H1 (cell line): ENCODE results near the gene ADCY2. TPM values are rescaled to one million over a fixed set of nuclear protein-coding genes. Genes with fewer than 3 reads are reported as not detected.

Experiments
- SIN3A ChIP-seq, 2 experiments: IDR thresholded peaks in 1 of 2; conservative IDR thresholded peaks in 1 of 2; 2 replicates each; pipeline ENCODE4 v1.6.1; 2011 to 2012; ENCODE audit warnings: low read length in 2 of 2, improper control_type of control experiment in 1 of 2, low read depth in 1 of 2, mild to moderate bottlenecking in 1 of 2
- TAF1 ChIP-seq: IDR thresholded peaks from 2 replicates; pipeline ENCODE4 v1.6.1; 2011; ENCODE audit warnings: mild to moderate bottlenecking, low read depth, low read length
- polyA plus RNA-seq, 7 experiments: library from polyadenylated mRNA; depleted of rRNA in 3 of 7; stranded (reverse) in 5 of 7; unstranded in 2 of 7; fragments of >200 nt in 5 of 7; fragments of 200-250 nt in 2 of 7; gene quantifications; 1 replicate in 5 of 7; 2 replicates in 1 of 7; 4 replicates in 1 of 7; pipeline versions ENCODE4 v1.2.1 to v1.2.3, GENCODE V29; 2011 to 2013; ENCODE audit warnings: missing spikeins in 2 of 7, mixed read lengths in 2 of 7
- total RNA-seq: library from RNA; stranded (reverse); fragmentation: NEBNext Ultra II Directional; extraction: Animal tissue kit (Norgen Biotek cat#: 25700); gene quantifications from 2 replicates; pipeline ENCODE4 v1.2.1, GENCODE V29; 2021
- TF ChIP-seq, protein P1 (sequence below): IDR thresholded peaks from 2 replicates; pipeline ENCODE4 v1.6.1; 2012; ENCODE audit warnings: inconsistent platforms

ADCY2 gene
- total and polyA plus RNA-seq, 2 of the 8 experiments (the other 6 are each of a cell fraction or from before 2014, with no cell fraction given) = 35.8 to 122 TPM

DNA sequence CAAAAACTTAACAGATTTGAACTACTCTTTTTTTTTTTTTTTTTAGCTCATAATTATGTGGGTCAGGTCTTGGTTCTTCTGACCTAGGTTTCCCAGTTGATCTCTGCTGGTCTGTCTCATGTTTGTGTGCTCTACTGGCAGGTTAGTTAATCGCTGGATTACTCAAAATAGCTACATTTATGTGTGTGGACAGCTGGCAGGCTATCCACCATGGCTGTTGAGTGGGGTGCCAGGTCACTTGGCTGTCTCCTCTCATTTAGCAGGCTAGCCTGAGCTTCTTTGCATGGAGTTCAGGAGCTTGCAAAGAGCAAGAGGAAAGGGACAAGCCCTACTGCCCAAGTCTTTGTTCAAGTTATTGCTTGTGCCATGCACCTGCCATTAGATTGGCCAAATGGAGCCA is 9.3 kb downstream of the ADCY2 start (continued):
- TF ChIP-seq TAF1 = no peak
- TF ChIP-seq, protein P1, sequence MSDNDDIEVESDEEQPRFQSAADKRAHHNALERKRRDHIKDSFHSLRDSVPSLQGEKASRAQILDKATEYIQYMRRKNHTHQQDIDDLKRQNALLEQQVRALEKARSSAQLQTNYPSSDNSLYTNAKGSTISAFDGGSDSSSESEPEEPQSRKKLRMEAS = no peak
- TF ChIP-seq SIN3A (conservative IDR thresholded peaks at IDR 0.05 in 1 of 2, IDR thresholded peaks at IDR 0.05 in 1 of 2; ENCODE audit: low read depth in 1 of 2, low read length in 2 of 2) = no peak
